HG03342 (cell line): ENCODE results near the gene OTOR.

Experiments
- ATAC-seq: cut with Tn5 transposase; IDR thresholded peaks from one replicate; pipeline ENCODE4 v1.9.1; 2021; ENCODE audit warnings: mild to moderate bottlenecking, moderate library complexity; ENCODE audit not compliant: unreplicated experiment

The OTOR gene

GRCh38 chr20:16748308-16748900, at the start of gene OTOR:
OTOR (plus strand) TSS chr20:16748358; CDS start chr20:16748402, 44 bp downstream.
- no peak for ATAC-seq

GRCh38 chr20:16699293-16699692, 48.9 kb upstream of the OTOR start:
- ATAC-seq: no peak

GRCh38 chr20:16701296-16701695, 46.9 kb upstream of the OTOR start:
- no peak for ATAC-seq

GRCh38 chr20:16703570-16703969, 44.6 kb upstream of the OTOR start:
- no peak for ATAC-seq

- ATAC-seq: peak; percentile 63
Measured at GRCh38 chr20:16707674-16708073, 40.5 kb upstream of the OTOR start.

- no peak for ATAC-seq
Measured at GRCh38 chr20:16708602-16709001, 39.6 kb upstream of the OTOR start.

DNA sequence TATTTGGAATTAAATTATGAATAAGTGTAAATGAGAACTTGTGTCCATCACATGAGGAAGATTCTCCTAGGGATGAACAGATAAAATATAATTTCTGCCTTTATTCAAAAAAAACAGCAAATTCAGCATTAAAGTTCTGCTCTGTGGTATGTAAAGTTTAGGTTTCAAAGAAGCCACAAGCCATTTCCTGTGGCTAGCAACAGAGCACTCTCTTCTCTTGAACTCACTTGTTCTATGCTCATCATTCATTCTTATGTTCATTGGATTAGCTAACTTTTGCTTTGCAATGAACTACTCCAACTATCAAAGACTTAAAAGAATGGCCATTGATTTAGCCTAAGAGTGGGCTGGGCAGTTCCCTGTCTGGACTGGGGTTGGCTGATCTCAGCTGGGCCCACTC, 39.1 kb upstream of the OTOR start:
- no peak for ATAC-seq

DNA sequence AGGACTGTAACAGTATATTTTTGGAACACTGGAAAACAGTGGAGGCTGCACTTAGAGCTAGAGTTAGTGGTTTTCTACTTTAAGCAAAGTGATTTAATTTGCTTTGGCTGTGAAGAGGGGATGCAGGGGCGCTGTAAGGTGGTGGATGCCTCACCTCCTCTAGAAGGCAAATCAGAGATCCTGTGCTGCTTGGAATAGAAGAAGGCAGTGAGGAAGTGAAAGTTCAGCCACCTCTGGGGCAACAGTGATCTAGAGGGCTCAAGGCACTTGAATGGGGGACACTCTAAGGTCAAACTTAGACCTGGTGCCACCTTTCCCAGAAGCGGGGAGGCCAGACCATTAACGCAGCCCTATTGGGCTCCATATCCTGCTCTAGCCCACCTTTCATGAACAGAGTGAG, 37.4 kb upstream of the OTOR start:
- no peak for ATAC-seq

GRCh38 chr20:16711661-16712258, 36.4 kb upstream of the OTOR start:
- no peak for ATAC-seq

DNA sequence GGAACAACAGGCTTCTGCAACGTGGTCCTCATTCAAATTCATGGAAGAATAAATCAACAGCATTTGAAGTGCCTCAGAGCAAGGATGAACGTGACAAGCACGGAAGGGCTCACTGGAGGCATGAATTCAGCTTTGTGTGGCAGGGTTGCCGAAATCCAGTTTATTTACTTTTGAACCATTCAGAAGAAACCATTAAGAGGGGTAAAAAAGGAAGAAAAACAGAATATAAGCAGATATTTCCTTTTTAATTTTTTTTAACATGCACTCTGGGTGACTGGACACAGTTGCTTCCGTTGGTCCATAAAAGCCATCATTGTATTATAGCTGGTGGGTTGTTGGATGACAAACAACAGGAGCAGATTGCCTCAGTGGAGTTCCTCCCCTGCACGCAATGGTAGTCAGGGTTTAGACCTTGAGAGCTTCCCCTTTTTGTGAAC, 35.6 kb upstream of the OTOR start:
- ATAC-seq: no peak

- ATAC-seq: no peak
Measured at GRCh38 chr20:16713066-16713465, 35.1 kb upstream of the OTOR start.

DNA sequence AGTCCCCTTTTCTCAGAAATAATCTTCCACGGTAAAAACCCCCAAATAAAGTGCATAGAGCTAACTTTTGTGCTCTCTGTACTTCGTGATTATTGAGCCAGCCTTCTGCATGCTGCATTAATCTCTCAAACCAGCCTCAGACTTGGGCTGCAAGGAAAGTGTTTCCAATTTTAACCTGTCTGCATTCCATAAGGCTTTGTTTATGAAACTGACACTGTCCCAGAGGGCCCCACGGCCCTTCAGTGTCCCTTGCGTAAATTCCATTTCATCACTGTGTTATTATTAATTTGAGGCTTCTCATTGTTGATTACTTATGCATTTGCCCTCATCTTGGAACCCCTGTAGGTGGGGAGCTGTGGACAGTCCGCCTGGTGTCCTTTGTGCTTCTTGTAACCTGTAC, 33.9 kb upstream of the OTOR start:
- ATAC-seq: no peak

DNA sequence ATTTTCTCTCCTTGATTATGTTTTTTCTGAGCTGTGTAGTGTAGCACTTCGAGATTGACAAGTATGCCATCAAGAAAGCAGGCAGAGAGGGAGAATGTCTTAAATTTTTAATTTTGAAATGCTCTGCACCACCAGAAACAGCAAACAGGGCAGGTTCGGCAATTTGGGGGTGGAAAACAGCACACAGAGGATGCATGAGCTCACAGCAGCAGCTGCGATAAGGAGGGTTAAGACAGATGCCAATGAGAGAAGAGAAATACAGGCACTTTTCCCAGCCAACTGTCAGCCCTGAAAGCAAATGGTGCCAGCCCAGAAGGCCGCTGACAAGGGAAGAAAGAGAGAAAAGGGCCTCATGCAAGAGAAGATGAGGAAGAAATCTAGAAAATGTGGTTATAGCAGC, 33.4 kb upstream of the OTOR start:
- ATAC-seq: no peak

- ATAC-seq: no peak
Measured at GRCh38 chr20:16719421-16719820, 28.7 kb upstream of the OTOR start.

DNA sequence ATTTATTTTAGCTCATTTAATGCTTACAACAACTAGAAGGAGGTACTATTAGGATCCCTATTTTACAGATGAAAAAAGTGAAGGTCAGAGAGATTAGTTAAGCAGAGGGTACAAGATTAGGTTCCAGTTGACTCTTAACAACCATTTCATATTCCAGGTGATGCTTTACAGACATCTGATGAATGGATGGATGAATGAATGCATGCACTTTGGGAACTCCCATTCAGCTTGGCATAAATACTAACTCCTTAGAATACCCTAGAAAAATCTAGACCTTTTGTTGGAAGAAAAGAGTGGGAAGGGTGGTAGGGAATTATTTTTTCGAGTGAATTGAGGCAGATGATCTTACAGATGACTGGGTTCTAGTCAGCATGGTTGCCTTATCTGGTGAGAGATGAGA, 19.1 kb upstream of the OTOR start:
- ATAC-seq: no peak

- ATAC-seq: peak; percentile 98
Measured at GRCh38 chr20:16729565-16730460, 18.3 kb upstream of the OTOR start, which contains the start of gene SNRPB2. SNRPB2 (plus strand) TSS chr20:16730026; CDS start chr20:16731703, 1,677 bp downstream.

- ATAC-seq: no peak
Measured at GRCh38 chr20:16732506-16733152, 15.5 kb upstream of the OTOR start.

GRCh38 chr20:16740365-16741072, 7.6 kb upstream of the OTOR start:
- no peak for ATAC-seq

- no peak for ATAC-seq
Measured at GRCh38 chr20:16744178-16744807, 3.9 kb upstream of the OTOR start.

GRCh38 chr20:16745204-16745603, 3.0 kb upstream of the OTOR start:
- no peak for ATAC-seq
